Measurements from ENCODE around the gene CNKSR1.

Gene CNKSR1

DNA sequence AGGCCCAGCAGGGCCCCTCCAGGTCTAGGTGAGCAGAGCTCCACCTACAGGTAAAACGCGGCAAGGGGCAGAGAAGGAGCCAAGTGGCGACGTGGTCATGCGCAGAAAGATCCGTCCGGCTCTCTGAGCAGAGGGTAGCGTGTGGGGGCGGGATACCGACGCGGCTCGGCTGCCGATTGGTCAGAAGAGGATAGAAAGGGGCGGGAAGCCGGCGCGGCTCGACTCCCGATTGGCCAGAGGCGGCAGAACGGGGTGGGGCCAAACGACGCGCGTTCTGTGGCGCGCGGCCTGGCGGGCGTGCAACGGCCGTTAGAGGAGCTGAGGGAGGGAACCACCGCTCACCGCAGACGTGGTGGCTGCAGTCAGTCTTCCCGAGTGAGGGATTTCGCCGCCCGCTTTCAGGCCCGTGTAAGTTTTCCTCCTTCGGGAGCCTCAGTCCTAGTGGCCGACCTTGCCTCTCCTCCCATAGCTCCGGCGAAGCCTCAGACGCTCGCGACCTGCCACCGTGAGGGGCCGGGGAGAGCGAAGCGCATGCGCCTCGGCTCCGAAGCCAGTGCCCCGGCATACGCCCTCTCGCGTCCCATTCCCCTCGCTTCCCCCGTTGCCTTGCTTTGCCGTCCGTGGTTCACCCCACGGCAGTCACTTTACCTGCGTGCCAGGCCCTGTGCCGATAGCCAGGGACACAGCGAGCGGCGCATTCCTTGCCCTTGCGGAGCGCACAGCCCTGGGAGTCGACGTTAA, 56.8 kb downstream of the CNKSR1 start, which contains the start of gene CEP85:
CEP85 (plus strand) TSS at position 298 of the 741 bp plus-strand sequence. CDS start 5,584 bp downstream, outside the sequence.
- DNase-seq: peak; percentile 100

DNA sequence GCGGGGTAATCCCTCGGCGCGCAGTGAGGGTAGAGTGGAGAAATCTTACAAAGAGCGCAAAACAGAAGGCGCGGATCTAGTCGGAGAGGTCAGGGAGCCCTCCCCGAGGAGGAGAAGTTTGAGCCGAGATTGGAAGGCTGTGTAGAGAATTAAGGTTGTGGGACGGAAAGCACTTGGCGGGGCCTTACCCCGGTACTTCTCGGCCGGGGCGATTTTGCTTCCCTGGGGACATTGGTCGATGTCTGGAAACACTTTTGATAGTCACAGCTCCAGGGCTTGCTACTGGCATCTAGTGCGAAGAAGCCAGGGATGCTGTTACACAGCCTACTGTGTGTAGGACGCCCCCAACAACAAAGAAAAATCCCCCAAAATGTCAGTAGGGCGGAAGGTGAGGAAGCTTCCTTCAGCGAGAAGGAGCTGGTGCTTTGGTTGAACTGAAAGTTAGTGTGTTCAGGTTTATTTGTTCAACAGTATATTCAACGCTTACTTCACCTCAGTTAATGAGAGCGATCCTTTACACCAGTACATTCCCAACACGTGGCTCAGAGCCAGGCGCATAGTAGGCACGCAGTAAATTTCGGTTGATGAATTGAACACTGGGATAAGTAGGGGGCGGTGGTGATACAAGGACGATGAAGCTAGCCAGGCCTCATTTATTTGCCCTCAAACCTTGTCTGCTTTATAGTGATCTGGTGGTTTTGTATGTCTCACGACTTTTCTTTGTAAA, 57.5 kb downstream of the CNKSR1 start:
- DNase-seq: peak; percentile 52

DNA sequence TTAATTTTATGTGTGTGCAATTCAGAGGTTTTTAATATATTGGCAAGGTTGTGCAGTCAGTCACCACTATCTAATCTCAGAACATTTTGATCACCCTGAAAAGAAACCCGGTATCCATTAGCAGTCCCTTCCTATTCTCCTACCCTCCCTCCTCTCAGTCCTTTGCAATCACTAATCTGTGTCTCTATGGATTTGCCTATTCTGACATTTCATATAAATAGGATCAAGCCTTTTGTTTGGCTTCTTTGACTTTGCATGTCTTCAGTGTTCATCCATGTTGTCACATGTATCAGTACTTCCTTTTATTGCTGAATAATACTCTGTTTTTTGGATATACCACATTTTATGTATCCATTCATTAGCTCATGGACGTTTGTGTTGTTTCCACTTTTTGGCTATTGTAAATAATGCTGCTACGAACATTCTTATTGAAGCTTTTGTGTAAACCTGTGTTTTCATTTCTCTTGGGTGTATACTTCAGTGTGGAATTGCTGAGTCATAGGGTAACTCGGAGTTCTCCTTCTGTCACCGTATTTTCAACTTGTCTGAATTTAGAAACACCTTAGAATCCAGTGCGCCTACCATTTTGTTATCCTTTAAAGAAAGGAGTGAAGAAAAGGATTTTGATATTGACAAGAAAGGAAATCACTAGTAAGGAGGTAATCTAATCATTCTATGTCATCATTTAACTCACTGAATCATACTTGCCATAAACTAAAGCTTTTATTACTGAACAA, 60.1 kb downstream of the CNKSR1 start:
- DNase-seq: no peak
